Hematopoietic multipotent progenitor cell treated with erythropoietin and hydrocortisone succinate and interleukin-3 and kit ligand, for 6 days (in vitro differentiated cells): ENCODE results near the gene SRMS.

Experiments
- DNase-seq: peaks from one replicate; pipeline ENCODE4 v3.0.0-alpha.2; 2015

Gene SRMS

GRCh38 chr20:63536997-63537524, 10.5 kb downstream of the SRMS start, which contains the start of gene PTK6:
Gene PTK6 (minus strand): TSS chr20:63537376. CDS start chr20:63537314, 62 bp downstream.
- DNase-seq, result peak; percentile 63

- DNase-seq, result no peak
These were observed 11.1 kb downstream of the SRMS start for GRCh38 chr20:63536241-63536977.

GRCh38 chr20:63534831-63535651, 12.5 kb downstream of the SRMS start:
- DNase-seq, result no peak

DNA sequence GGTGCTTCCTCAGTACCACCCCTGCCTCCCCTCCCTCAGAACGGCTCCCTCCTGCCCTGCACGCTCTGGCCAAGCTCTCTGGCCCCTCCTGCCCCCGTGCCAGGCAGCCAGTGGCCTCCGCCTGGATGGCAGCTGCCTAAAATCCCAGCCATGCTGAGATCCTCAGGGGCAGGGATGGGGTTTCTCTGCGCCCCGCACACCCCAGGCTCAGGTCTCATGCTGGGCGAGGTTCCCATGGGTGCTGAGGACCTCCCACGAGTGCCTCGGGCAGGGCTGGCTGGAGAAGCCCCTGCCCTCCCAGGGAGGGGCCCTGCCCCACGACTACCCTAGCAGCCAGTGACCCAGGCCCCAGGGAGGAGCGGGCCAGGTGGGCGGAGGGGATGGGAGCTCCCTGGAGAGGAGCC, 13.1 kb downstream of the SRMS start:
- no peak for DNase-seq

GRCh38 chr20:63533871-63534393, 13.6 kb downstream of the SRMS start:
- no peak for DNase-seq

GRCh38 chr20:63533388-63533787, 14.2 kb downstream of the SRMS start:
- no peak for DNase-seq

GRCh38 chr20:63532449-63532971, 15.0 kb downstream of the SRMS start:
- no peak for DNase-seq

DNA sequence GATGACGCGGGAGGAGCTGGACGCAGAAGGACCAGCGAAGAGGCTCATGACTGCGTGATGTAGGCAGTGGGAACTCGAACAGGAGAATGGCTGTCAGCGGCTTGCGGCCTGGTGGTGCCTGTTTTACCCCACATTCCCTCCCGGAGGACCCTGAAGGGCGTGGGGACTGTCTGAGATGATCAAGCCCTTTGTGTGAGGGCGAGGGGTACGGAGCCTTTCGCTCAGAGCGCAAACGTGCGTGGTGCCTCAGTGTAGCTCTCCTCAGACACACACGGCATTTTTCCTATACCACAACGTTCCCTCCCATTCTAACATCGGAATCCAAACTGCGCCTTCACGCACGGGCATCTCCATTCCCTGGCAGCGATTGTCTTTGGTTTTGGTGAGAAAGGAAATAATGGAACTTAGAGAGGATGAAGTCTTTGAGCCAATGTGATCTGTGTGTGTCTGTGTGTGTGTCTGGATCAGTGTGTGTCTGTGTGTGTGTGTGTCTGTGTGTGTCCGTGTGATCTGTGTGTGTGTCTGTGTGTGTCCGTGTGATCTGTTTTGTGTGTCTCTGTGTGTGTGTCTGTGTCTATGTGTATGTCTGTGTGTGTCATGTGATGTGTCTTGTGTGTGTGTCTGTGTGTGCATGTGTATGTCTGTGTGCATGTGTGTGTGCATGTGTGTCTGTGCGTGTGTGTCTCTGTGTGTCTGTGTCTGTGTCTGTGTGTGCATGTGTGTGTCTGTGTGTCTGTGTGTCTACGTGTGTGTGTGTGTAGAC, 15.7 kb downstream of the SRMS start:
- no peak for DNase-seq

DNA sequence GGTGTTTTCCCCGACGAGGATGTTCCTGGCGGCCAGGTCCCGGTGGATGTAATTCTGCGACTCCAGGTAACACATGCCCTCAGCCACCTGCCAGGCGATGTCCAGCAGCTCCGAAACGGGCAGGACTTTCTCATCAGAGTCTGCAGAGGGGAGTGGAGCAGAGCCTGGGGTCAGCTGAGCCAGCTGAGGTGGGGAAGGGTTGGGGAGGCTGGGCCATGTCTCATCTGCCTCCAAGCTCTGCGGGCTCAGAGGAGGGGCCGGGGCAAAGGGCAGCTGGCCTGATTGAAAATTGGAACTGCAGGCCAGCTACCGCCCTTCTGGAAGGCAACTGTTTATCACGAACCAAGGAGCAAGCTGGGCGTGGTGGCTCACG, 16.8 kb downstream of the SRMS start:
- DNase-seq, result no peak

GRCh38 chr20:63529861-63530787, 17.4 kb downstream of the SRMS start:
- no peak for DNase-seq

- no peak for DNase-seq
These were observed 18.2 kb downstream of the SRMS start for GRCh38 chr20:63529180-63529860.

DNA sequence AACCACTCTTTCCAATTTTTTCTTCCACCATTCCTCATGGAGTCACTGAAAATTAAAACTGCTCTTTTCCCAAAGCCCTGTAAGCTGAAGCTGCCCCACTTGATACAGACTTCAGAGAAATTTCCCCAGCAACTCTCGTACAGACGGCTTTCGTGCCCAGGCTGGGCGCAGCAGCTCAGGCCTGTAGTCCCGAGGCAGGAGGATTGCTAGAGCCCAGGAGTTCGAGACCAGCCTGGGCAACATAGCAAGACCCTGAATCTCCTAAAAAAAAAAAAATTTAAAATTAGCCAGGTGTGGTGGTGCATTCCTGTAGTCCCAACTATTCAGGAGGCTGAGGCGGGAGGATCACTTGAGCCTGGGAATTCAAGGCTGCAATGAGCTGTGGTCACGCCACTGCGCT, 20.4 kb downstream of the SRMS start:
- DNase-seq, result no peak

- no peak for DNase-seq
These were observed 21.6 kb downstream of the SRMS start for GRCh38 chr20:63525971-63526370.

DNA sequence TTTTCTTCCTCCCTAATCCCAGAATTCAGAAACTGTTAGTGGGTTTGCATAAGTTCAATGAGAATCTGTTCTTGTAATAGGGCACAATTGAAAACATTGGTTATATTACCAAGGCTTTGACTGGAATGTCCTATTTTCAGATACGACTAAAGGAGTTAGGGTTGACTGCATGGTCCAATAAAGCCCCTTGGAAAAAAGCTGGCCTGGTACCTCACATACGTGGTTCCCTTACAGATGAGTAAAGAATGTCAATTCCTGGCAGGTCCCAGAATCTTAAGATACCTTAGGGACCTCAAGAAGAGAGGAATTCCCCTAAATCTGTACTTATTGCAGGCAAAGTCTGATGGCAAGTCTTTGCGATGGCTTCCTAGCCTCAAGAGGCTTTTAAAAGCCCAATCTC, 22.4 kb downstream of the SRMS start:
- no peak for DNase-seq

- no peak for DNase-seq
These were observed 24.5 kb downstream of the SRMS start for GRCh38 chr20:63522981-63523611.

DNA sequence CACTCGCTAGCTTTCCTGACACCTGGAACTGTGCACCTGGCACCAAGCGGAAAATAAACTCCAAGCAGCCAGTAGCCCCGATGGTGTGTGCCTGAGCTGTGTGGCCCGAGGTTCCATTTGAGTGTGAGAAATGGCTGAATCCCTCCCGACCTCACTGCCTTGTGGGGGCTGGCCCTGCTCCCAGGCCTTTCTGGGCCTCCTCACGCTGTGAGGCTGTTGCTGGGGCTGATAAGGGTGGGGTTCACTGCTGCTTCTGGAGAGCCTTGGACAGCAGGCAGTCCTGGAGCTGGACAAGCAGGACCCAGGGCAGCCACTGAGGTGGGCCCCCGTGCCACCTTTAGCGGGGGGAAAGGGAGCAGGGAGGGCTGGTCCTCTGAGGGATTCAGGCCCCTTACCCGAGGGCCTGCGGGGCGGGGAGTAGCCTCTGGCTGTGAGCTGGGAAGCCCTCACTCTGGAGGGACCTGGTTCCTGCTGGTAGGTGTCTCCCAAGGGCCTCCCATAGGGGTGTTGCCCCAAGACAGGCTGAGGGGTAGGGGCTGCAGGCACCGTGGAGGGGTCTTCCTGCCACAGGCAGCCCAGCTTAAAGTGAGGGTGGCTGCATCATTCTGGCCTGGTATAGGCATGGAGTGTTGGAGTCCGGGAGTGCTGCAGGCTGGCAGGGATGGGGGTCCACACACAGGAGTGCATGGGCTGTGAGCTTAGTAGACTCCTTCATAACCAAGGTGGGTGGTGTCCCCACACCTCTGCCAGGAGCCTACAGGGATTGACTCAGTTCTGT, 25.3 kb downstream of the SRMS start:
- DNase-seq, result peak; percentile 60

GRCh38 chr20:63521602-63522001, 25.9 kb downstream of the SRMS start:
- DNase-seq, result no peak

- DNase-seq, result peak; percentile 82
These were observed 26.5 kb downstream of the SRMS start for GRCh38 chr20:63520934-63521601.

- peak; percentile 86 for DNase-seq
These were observed 27.0 kb downstream of the SRMS start, which contains the start of gene PPDPF for GRCh38 chr20:63520504-63520933. Gene PPDPF (plus strand): TSS chr20:63520765. CDS start chr20:63521309, 544 bp downstream.
